ENCODE measurements around the gene CLIC4.

DNA sequence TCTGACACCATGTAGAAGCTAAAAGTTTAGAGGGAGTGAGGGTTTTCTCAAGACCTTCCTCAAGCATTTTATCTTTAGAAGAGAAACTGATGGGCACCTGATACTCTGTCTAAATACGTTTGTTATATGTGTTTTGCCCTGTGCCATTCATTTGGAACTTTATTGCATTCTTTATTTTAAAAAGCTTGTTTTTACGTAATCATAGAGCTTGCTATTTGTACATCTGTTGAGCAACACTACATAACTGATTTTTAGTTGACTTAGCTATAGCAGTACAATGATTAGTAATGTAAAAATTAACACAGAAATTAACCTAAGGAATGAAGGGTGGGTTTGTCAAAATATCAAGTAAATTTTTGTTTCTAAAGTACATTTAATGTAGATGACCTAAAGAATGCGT is 96.3 kb downstream of the CLIC4 start:
- TF ChIP-seq POLR2A (IDR thresholded peaks at IDR 0.05): no peak
- TF ChIP-seq, protein P1, sequence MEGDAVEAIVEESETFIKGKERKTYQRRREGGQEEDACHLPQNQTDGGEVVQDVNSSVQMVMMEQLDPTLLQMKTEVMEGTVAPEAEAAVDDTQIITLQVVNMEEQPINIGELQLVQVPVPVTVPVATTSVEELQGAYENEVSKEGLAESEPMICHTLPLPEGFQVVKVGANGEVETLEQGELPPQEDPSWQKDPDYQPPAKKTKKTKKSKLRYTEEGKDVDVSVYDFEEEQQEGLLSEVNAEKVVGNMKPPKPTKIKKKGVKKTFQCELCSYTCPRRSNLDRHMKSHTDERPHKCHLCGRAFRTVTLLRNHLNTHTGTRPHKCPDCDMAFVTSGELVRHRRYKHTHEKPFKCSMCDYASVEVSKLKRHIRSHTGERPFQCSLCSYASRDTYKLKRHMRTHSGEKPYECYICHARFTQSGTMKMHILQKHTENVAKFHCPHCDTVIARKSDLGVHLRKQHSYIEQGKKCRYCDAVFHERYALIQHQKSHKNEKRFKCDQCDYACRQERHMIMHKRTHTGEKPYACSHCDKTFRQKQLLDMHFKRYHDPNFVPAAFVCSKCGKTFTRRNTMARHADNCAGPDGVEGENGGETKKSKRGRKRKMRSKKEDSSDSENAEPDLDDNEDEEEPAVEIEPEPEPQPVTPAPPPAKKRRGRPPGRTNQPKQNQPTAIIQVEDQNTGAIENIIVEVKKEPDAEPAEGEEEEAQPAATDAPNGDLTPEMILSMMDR (IDR thresholded peaks at IDR 0.05): no peak

Measured in breast epithelium (tissue), 3 donors.